Activated naive CD4-positive, alpha-beta T cell treated with anti-CD3 and anti-CD28 coated beads for 36 hours (primary cell): Measurements from ENCODE around the gene MMP28. TPM values are rescaled to one million over a fixed set of nuclear protein-coding genes. Genes with fewer than 3 reads are reported as not detected.

Source experiments
- CTCF ChIA-PET: fragments of 350-600 bp; sonication (Branson Sonifier 250); formaldehyde crosslinking; loops from one replicate; lab custom pipeline; 2021; ENCODE audit warnings: antibody characterized with exemption; lab: Charles Lee
- DNase-seq: peaks from one replicate; pipeline ENCODE4 v3.0.0-alpha.2; 2020
- H3K27ac Mint-ChIP-seq: one replicate; pipeline ENCODE4 v1.8.0; 2021; ENCODE audit warnings: mild to moderate bottlenecking, mixed read lengths
- H3K27me3 Mint-ChIP-seq: one replicate; pipeline ENCODE4 v1.8.0; 2021; ENCODE audit warnings: low read depth, mixed read lengths
- H3K36me3 Mint-ChIP-seq: one replicate; pipeline ENCODE4 v1.8.0; 2021; ENCODE audit warnings: low read depth, mixed read lengths
- H3K4me1 Mint-ChIP-seq: one replicate; pipeline ENCODE4 v1.8.0; 2021; ENCODE audit warnings: low read depth, mixed read lengths
- H3K4me3 Mint-ChIP-seq: one replicate; pipeline ENCODE4 v1.8.0; 2021; ENCODE audit warnings: mild to moderate bottlenecking, moderate library complexity, mixed read lengths
- H3K9me3 Mint-ChIP-seq: one replicate; pipeline ENCODE4 v1.8.0; 2021; ENCODE audit warnings: mixed read lengths
- intact Hi-C: fragments of 100-400 bp; cut with micrococcal nuclease; formaldehyde crosslinking; loops from one replicate; pipeline ENCODE4 v1.15.1; 2023
- total RNA-seq, 2 experiments: library from RNA; stranded (reverse); gene quantifications; one replicate each; pipeline ENCODE4 v1.2.3, GENCODE V29; 2021

The MMP28 gene
- total RNA-seq, 2 experiments from 2014 or later, result 0.19 to 0.35 TPM

DNA sequence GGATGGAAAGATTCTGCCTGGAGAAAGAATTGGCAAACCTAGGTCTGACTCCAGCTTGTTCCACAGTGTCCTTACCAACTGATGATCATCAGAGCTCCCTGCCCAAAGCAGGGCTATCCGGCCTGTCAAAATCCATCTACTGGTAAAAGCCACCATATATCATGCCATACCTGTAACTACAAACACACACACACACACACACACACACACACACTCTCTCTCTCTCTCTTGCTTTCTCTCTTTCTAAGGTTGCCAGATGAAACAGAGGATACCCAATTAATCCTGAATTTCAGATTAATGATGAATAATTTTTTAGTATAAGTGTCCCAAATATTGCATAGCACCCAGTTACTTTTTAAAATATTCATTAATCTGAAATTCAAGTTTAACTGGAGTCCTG is 1.5 kb upstream of the MMP28 start:
- no peak for DNase-seq
- no peaks in the 10 kb centered on the region for H3K9me3 Mint-ChIP-seq
- peaks cover 21% of the 10 kb centered on the region for H3K27me3 Mint-ChIP-seq
- intact Hi-C loops, result no loop called here
- H3K4me3 Mint-ChIP-seq, result no peak overlapping the region
- H3K27ac Mint-ChIP-seq, result no peak overlapping the region
- H3K4me1 Mint-ChIP-seq, result peaks cover 37% of the 10 kb centered on the region
- H3K36me3 Mint-ChIP-seq, result no peaks in the 10 kb centered on the region
- CTCF ChIA-PET, result interaction anchor here (1.1 to 7.2 kb wide), 5 partner anchors 8 to 33 kb away, joined by 5 to 51 read pairs (median 8); partner anchors contain the start of gene TAF15

GRCh38 chr17:35795871-35796265 is 427 bp upstream of the MMP28 start:
- peaks cover 21% of the 10 kb centered on the region for H3K27me3 Mint-ChIP-seq
- no peak for DNase-seq
- H3K4me3 Mint-ChIP-seq, result peak overlapping the region; percentile 73
- H3K9me3 Mint-ChIP-seq, result no peaks in the 10 kb centered on the region
- peaks cover 27% of the 10 kb centered on the region for H3K4me1 Mint-ChIP-seq
- H3K27ac Mint-ChIP-seq, result no peak overlapping the region
- intact Hi-C loops, result no loop called here
- CTCF ChIA-PET, result interaction anchor here (0.6 to 7.2 kb wide), 6 partner anchors 9 to 56 kb away, joined by 3 to 51 read pairs (median 6); partner anchors contain the start of gene TAF15
- no peaks in the 10 kb centered on the region for H3K36me3 Mint-ChIP-seq

- Mint-ChIP-seq H3K36me3 (no peaks in the 10 kb centered on the region), H3K4me3 (peak overlapping the region; percentile 20), H3K4me1 (peaks cover 38% of the 10 kb centered on the region), H3K27me3 (peaks cover 21% of the 10 kb centered on the region), H3K9me3 (no peaks in the 10 kb centered on the region), H3K27ac (no peak overlapping the region)
- intact Hi-C loops, result no loop called here
- no peak for DNase-seq
- CTCF ChIA-PET, result interaction anchor here (0.7 to 7.2 kb wide), 2 partner anchors 15 to 29 kb away, joined by 3 to 51 read pairs; no protein-coding TSS in a partner anchor
Measured at GRCh38 chr17:35793257-35793656, 2.2 kb downstream of the MMP28 start.

- intact Hi-C loops, result no loop called here
- H3K4me1 Mint-ChIP-seq, result peaks cover 40% of the 10 kb centered on the region
- DNase-seq, result no peak
- no peaks in the 10 kb centered on the region for H3K36me3 Mint-ChIP-seq
- CTCF ChIA-PET, result interaction anchor here (0.9 to 7.2 kb wide), 4 partner anchors 13 to 27 kb away, joined by 3 to 51 read pairs (median 8); partner anchors contain the start of gene TAF15
- no peak overlapping the region for H3K27ac Mint-ChIP-seq
- no peak overlapping the region for H3K4me3 Mint-ChIP-seq
- no peaks in the 10 kb centered on the region for H3K9me3 Mint-ChIP-seq
- H3K27me3 Mint-ChIP-seq, result peaks cover 21% of the 10 kb centered on the region
Measured at GRCh38 chr17:35791681-35792350, 3.6 kb downstream of the MMP28 start.

DNA sequence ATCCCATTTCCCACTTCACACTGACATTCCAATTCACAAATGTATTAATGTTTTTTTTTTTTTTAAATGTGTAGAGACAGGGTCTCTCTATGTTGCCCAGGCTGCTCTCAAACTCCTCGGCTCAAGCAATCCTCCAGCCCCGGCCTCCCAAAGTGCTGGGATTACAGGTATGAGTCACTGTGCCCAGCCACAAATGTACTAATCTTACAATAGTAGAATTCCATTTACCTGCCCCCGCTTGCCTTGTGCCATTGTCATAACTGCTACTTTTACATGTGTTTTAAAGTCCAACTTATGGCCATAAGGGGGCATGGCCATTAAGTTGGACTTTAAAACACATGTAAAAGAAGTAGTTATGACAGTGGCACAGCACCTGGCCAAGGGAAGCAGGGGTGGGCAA is 4.6 kb downstream of the MMP28 start:
- intact Hi-C loops, result no loop called here
- no peak for DNase-seq
- Mint-ChIP-seq H3K27me3 (peaks cover 15% of the 10 kb centered on the region), H3K9me3 (no peaks in the 10 kb centered on the region), H3K4me1 (peaks cover 34% of the 10 kb centered on the region), H3K27ac (no peak overlapping the region), H3K4me3 (no peak overlapping the region), H3K36me3 (no peaks in the 10 kb centered on the region)
- CTCF ChIA-PET, result no interaction called here

GRCh38 chr17:35788477-35789368 is 6.7 kb downstream of the MMP28 start:
- Mint-ChIP-seq H3K36me3 (no peaks in the 10 kb centered on the region), H3K27ac (no peak overlapping the region), H3K4me1 (peaks cover 25% of the 10 kb centered on the region), H3K27me3 (peaks cover 5% of the 10 kb centered on the region), H3K4me3 (no peak overlapping the region), H3K9me3 (no peaks in the 10 kb centered on the region)
- DNase-seq, result peak; percentile 21
- intact Hi-C loops, result no loop called here
- CTCF ChIA-PET, result interaction anchor here (0.5 to 1.9 kb wide), 9 partner anchors 16 to 1982 kb away, joined by 3 to 11 read pairs (median 5); no protein-coding TSS in a partner anchor

- intact Hi-C loops, result no loop called here
- no peaks in the 10 kb centered on the region for H3K36me3 Mint-ChIP-seq
- peaks cover 15% of the 10 kb centered on the region for H3K4me1 Mint-ChIP-seq
- no peak overlapping the region for H3K4me3 Mint-ChIP-seq
- no peak for DNase-seq
- CTCF ChIA-PET, result interaction anchor here (1.3 to 2.3 kb wide), 4 partner anchors 10 to 23 kb away, joined by 3 to 9 read pairs (median 6); no protein-coding TSS in a partner anchor
- no peak overlapping the region for H3K27ac Mint-ChIP-seq
- no peaks in the 10 kb centered on the region for H3K27me3 Mint-ChIP-seq
- no peaks in the 10 kb centered on the region for H3K9me3 Mint-ChIP-seq
Measured at GRCh38 chr17:35786941-35787432, 8.5 kb downstream of the MMP28 start.

GRCh38 chr17:35784895-35785294 is 10.5 kb downstream of the MMP28 start:
- Mint-ChIP-seq H3K27ac (no peak overlapping the region), H3K4me1 (peaks cover 12% of the 10 kb centered on the region), H3K9me3 (no peaks in the 10 kb centered on the region), H3K4me3 (no peak overlapping the region), H3K36me3 (no peaks in the 10 kb centered on the region), H3K27me3 (no peaks in the 10 kb centered on the region)
- CTCF ChIA-PET, result interaction anchor here (1.6 to 2.2 kb wide), 2 partner anchors 20 to 21 kb away, joined by 5 to 7 read pairs; no protein-coding TSS in a partner anchor
- intact Hi-C loops, result no loop called here
- no peak for DNase-seq

GRCh38 chr17:35780950-35781349 is 14.5 kb downstream of the MMP28 start:
- no peaks in the 10 kb centered on the region for H3K9me3 Mint-ChIP-seq
- DNase-seq, result no peak
- intact Hi-C loops, result no loop called here
- no peak overlapping the region for H3K27ac Mint-ChIP-seq
- no peaks in the 10 kb centered on the region for H3K36me3 Mint-ChIP-seq
- CTCF ChIA-PET, result interaction anchor here (0.6 to 4.1 kb wide), 6 partner anchors 8 to 24 kb away, joined by 3 to 19 read pairs (median 4); partner anchors contain the start of gene MMP28
- no peak overlapping the region for H3K4me3 Mint-ChIP-seq
- H3K27me3 Mint-ChIP-seq, result no peaks in the 10 kb centered on the region
- no peaks in the 10 kb centered on the region for H3K4me1 Mint-ChIP-seq

DNA sequence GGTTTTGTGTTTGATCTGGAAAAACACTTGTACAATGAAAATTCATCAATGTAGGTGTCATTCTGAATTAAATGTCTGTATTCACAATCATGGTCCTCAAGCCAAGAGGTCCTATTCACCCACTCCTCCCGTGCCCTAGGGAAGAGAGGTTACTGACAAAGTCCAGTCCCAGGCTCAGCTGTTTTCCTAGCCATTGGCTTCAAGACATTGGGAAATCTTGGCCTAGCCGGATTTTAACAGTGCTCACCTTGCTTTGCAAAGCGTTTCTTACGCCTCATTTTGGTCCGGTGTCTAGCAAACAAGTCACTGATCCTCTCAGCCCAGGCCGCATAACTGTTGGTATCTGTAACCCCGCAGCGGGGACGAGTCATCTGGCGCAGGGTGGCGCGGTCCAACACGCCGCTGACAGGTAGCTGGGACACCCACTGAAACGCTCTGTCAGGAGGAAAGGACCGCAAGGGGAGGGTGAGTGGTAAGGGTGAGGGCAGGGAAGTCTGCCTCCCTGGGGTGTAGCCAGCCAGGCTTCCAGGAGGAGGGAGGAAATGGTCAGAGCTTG is 16.7 kb downstream of the MMP28 start:
- DNase-seq, result no peak
- Mint-ChIP-seq H3K4me1 (no peaks in the 10 kb centered on the region), H3K9me3 (no peaks in the 10 kb centered on the region), H3K36me3 (no peaks in the 10 kb centered on the region), H3K4me3 (no peak overlapping the region), H3K27ac (no peak overlapping the region), H3K27me3 (no peaks in the 10 kb centered on the region)
- intact Hi-C loops, result no loop called here
- CTCF ChIA-PET, result interaction anchor here (0.8 to 4.1 kb wide), 3 partner anchors 14 to 71 kb away, joined by 3 to 19 read pairs (median 4); no protein-coding TSS in a partner anchor

DNA sequence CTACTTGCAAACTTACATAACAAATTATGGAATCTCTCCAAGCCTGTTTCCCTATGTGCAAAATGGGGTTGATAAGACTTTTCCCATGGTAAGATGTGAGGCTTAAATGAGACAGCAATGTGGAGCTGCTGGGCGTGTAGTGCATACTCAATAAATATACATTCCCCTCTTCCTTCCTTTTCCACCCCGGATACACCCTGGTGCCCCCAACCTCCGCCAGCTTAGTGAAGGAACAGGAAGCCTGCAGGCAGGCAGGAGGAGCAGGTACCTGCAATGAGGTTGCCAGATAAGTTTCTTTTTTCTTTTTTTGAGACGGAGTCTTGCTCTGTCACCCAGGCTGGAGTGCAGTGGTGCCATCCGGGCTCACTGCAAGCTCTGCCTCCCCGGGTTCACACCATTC is 19.9 kb downstream of the MMP28 start:
- intact Hi-C loops, result no loop called here
- Mint-ChIP-seq H3K9me3 (no peaks in the 10 kb centered on the region), H3K36me3 (no peaks in the 10 kb centered on the region), H3K4me1 (no peaks in the 10 kb centered on the region), H3K27me3 (no peaks in the 10 kb centered on the region), H3K4me3 (no peak overlapping the region), H3K27ac (no peak overlapping the region)
- CTCF ChIA-PET, result interaction anchor here (0.9 to 1.6 kb wide), 2 partner anchors 12 to 29 kb away, joined by 3 to 6 read pairs; no protein-coding TSS in a partner anchor
- DNase-seq, result no peak
